MM.1S (cell line): ENCODE results near the gene RYR2.

Experiments
- DNase-seq: peaks from one replicate; pipeline ENCODE4 v3.0.0-alpha.2; 2015
- H2AFZ ChIP-seq: fragments of 300-600 bp; sonication (generic); 2 replicates; pipeline ENCODE4 v1.6.0; 2016; ENCODE audit warnings: antibody characterized with exemption, low read length
- H3F3A ChIP-seq: fragments of 300-600 bp; sonication (generic); 2 replicates; pipeline ENCODE4 v1.6.1; 2016; ENCODE audit warnings: mild to moderate bottlenecking, antibody characterized with exemption, low read length, moderate library complexity, mixed read lengths; ENCODE audit not compliant: insufficient read depth
- H3K27ac ChIP-seq: fragments of 300-600 bp; sonication (generic); 2 replicates; pipeline ENCODE4 v1.5.1; 2016; ENCODE audit warnings: mild to moderate bottlenecking, low read length
- H3K27me3 ChIP-seq: fragments of 300-600 bp; sonication (generic); replicated peaks from 2 replicates; pipeline ENCODE4 v1.6.0; 2016; ENCODE audit warnings: low read length; ENCODE audit not compliant: insufficient read depth
- H3K36me3 ChIP-seq: fragments of 300-600 bp; sonication (generic); replicated peaks from 2 replicates; pipeline ENCODE4 v1.6.1; 2016; ENCODE audit warnings: mild to moderate bottlenecking, low read length, mixed read lengths; ENCODE audit not compliant: insufficient read depth
- H3K4me1 ChIP-seq: fragments of 300-600 bp; sonication (generic); 2 replicates; pipeline ENCODE4 v1.6.1; 2016; ENCODE audit warnings: low read length, mixed read lengths
- H3K4me2 ChIP-seq: fragments of 300-600 bp; sonication (generic); 2 replicates; pipeline ENCODE4 v1.6.0; 2016; ENCODE audit warnings: low read depth, low read length
- H3K4me3 ChIP-seq: fragments of 300-600 bp; sonication (generic); 2 replicates; pipeline ENCODE4 v1.5.1; 2016; ENCODE audit warnings: low read length, mixed read lengths
- H3K79me2 ChIP-seq: fragments of 300-600 bp; sonication (generic); 2 replicates; pipeline ENCODE4 v1.6.1; 2016; ENCODE audit warnings: mixed run types, low read length, mixed read lengths
- H3K9ac ChIP-seq: fragments of 300-600 bp; sonication (generic); 2 replicates; pipeline ENCODE4 v1.6.1; 2016; ENCODE audit warnings: low read length, mixed read lengths
- H3K9me2 ChIP-seq: fragments of 300-600 bp; sonication (generic); replicated peaks from 2 replicates; pipeline ENCODE4 v1.6.1; 2016; ENCODE audit warnings: mild to moderate bottlenecking, low read length, mixed read lengths; ENCODE audit not compliant: insufficient read depth
- H3K9me3 ChIP-seq: fragments of 300-600 bp; sonication (generic); replicated peaks from 2 replicates; pipeline ENCODE4 v1.6.1; 2016; ENCODE audit warnings: mild to moderate bottlenecking, low read length, mixed read lengths; ENCODE audit not compliant: insufficient read depth
- H4K20me1 ChIP-seq: fragments of 300-600 bp; sonication (generic); 2 replicates; pipeline ENCODE4 v1.6.1; 2016; ENCODE audit warnings: mild to moderate bottlenecking, low read length, moderate library complexity, mixed read lengths; ENCODE audit not compliant: insufficient read depth
- EZH2 ChIP-seq: fragments of 300-600 bp; sonication (generic); optimal IDR thresholded peaks from 2 replicates; pipeline ENCODE3; 2017; ENCODE audit warnings: low read depth, mild to moderate bottlenecking, antibody characterized with exemption, low read length, mixed read lengths
- EZH2phosphoT487 ChIP-seq: fragments of 300-600 bp; sonication (generic); IDR thresholded peaks from 2 replicates; pipeline ENCODE4 v1.6.1; 2018; ENCODE audit warnings: antibody characterized with exemption, low read length
- TF ChIP-seq, protein P1 (sequence below): fragments of 300-600 bp; sonication (generic); IDR thresholded peaks from 2 replicates; pipeline ENCODE4 v1.5.1; 2016; ENCODE audit warnings: antibody characterized with exemption, low read length, mixed read lengths

The RYR2 gene

DNA sequence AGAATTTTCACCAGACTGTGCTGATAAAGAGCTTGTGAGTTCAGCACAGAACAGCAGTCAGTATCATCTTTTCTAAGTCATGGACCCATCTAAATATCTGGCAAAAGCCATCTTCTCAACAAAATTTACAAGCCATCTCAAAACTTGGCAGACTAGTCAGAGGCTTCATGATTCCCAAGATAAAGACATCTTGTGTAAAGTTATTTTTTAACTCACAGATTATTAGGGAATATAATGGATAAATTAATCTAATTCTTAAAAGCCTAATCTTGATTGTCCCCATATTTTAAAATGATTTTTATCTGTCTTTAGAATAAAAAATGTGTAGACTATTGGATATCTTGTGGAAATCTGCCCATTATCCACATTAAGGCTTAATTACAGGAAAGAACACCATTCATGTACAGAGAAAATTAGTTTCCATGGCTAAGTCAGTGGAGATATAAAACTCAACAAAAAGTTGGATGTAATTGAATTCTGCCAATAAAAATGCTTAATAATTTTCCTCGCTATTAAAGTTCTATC lies 688.9 kb downstream of the RYR2 start:
- no peaks in the 10 kb centered on the region for H3F3A ChIP-seq
- no peaks in the 10 kb centered on the region for H3K27me3 ChIP-seq
- no peak overlapping the region for H3K27ac ChIP-seq
- no peaks in the 10 kb centered on the region for H4K20me1 ChIP-seq
- no peak for DNase-seq
- H3K79me2 ChIP-seq: no peaks in the 10 kb centered on the region
- H3K4me1 ChIP-seq: no peaks in the 10 kb centered on the region
- TF ChIP-seq, protein P1, sequence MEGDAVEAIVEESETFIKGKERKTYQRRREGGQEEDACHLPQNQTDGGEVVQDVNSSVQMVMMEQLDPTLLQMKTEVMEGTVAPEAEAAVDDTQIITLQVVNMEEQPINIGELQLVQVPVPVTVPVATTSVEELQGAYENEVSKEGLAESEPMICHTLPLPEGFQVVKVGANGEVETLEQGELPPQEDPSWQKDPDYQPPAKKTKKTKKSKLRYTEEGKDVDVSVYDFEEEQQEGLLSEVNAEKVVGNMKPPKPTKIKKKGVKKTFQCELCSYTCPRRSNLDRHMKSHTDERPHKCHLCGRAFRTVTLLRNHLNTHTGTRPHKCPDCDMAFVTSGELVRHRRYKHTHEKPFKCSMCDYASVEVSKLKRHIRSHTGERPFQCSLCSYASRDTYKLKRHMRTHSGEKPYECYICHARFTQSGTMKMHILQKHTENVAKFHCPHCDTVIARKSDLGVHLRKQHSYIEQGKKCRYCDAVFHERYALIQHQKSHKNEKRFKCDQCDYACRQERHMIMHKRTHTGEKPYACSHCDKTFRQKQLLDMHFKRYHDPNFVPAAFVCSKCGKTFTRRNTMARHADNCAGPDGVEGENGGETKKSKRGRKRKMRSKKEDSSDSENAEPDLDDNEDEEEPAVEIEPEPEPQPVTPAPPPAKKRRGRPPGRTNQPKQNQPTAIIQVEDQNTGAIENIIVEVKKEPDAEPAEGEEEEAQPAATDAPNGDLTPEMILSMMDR: no peak
- TF ChIP-seq EZH2 (no peak), EZH2phosphoT487 (no peak)
- H3K36me3 ChIP-seq: no peaks in the 10 kb centered on the region
- H3K4me3 ChIP-seq: no peak overlapping the region
- H2AFZ ChIP-seq: no peak overlapping the region
- H3K9me3 ChIP-seq: no peaks in the 10 kb centered on the region
- H3K4me2 ChIP-seq: no peak overlapping the region
- no peaks in the 10 kb centered on the region for H3K9me2 ChIP-seq
- H3K9ac ChIP-seq: no peak overlapping the region

DNA sequence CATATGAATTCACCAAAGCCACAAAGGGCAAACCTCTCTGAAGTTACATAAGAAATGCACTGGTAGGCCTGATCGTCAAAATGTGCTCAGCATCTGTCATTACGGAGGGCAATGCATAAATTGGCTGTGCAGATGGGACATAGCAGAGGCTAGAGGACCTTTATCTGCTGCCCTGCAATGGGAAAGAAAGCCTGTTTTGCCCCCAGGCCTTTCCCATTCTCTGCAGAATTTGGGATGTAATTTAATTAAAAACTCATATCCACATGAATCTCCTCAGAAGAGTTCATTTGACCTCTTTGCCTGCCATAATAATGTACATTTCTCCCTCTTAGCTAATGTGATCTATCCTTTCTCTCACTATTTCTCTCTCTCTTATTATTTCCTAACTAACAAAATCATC lies 690.7 kb downstream of the RYR2 start:
- Histone ChIP-seq H3K9me2 (no peaks in the 10 kb centered on the region), H2AFZ (no peak overlapping the region), H3K79me2 (no peaks in the 10 kb centered on the region), H3K36me3 (no peaks in the 10 kb centered on the region), H3K9me3 (no peaks in the 10 kb centered on the region), H3K9ac (no peak overlapping the region), H3K27me3 (no peaks in the 10 kb centered on the region), H4K20me1 (no peaks in the 10 kb centered on the region), H3K27ac (no peak overlapping the region), H3K4me1 (no peaks in the 10 kb centered on the region), H3F3A (no peaks in the 10 kb centered on the region), H3K4me3 (no peak overlapping the region), H3K4me2 (no peak overlapping the region)
- TF ChIP-seq EZH2 (no peak), EZH2phosphoT487 (no peak)
- TF ChIP-seq, protein P1: no peak
- no peak for DNase-seq

DNA sequence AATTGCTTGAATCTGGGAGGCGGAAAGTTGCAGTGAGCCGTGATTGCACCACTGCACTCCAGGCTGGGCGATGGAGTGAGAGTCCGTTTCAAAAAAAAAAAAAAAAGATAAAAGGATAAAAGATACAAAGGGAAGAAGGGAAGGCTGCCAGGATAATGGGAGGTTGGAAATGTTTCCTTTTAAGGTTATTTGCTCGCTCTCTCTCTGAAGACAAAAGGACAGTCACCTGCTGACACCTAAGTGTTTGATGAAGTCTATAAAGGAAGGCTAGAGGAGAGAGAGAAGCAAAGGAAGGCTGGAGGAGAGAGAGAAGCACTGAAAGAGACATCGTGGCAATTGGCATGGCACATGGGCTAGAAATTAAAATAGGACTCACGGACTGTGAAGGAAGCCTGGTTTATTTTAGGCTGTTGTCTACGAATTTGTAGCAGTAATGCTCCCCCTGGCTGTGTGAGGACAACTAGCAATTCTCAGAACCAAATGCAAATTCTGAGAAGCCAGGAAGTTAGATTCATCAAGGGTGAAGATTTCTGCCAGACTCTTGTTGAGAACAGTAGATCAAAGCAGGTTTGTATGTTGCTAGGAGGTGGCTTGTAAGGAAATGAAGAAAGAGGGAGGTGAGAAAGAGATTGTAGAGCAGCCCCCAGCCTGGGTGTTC lies 694.5 kb downstream of the RYR2 start:
- Histone ChIP-seq H3K79me2 (no peaks in the 10 kb centered on the region), H3K9ac (no peak overlapping the region), H3K4me1 (no peaks in the 10 kb centered on the region), H3K9me3 (no peaks in the 10 kb centered on the region), H2AFZ (0 out of 2 replicates have a peak overlapping the region, but pooled peaks have one; percentile 19), H3K9me2 (no peaks in the 10 kb centered on the region), H3K36me3 (no peaks in the 10 kb centered on the region), H4K20me1 (no peaks in the 10 kb centered on the region), H3K4me3 (no peak overlapping the region), H3K4me2 (no peak overlapping the region), H3K27ac (no peak overlapping the region), H3K27me3 (no peaks in the 10 kb centered on the region), H3F3A (no peaks in the 10 kb centered on the region)
- DNase-seq: peak; percentile 56
- TF ChIP-seq EZH2 (no peak), EZH2phosphoT487 (no peak)
- TF ChIP-seq, protein P1: peak; percentile 53
